ENCODE results near the gene EMC8.

EMC8 gene

DNA sequence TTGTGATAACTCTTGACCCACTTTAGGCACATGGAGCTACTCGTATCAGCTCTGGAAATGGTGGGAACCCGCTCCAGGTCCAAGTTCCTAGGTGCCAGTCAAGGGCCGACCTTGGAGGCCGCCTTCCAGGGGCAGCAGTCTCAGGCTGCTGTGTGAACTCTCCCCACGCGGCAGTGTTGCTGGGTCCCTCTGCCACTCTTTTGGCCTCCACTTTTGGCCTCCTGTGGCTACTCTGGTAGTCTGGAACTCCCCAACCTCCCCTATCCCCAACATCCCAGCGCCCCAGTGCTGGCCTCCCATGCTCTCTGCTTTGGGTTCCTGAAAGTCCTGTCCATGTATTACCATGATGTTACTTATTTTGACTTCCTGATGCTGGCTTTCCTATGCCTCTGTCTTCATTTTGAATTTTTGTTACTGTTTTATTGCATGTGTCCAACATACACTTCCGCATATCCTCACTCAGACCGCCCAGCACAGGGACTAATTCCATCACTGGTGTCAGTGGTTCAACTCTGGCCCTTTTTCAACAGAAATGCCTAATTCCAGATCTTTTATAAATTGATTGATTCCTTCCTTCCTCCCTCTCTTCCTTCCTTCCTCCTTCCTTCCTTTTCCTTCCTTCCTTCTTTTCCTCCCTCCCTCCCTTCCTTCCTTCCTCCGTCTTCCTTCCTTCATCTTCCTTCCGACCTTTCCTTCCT lies 44.3 kb upstream of the EMC8 start:
- no peak overlapping the region for H3K4me3 ChIP-seq (ENCODE audit: low read length)
- H2AFZ ChIP-seq (ENCODE audit: low read depth, low read length), result no peak overlapping the region
- H3K79me2 ChIP-seq (ENCODE audit: low read length), result no peaks in the 10 kb centered on the region
- H3K36me3 ChIP-seq (replicated peaks; ENCODE audit: low read depth, low read length), result no peaks in the 10 kb centered on the region
- H3K9ac ChIP-seq (ENCODE audit: low read length), result no peak overlapping the region
- H3K27ac ChIP-seq (ENCODE audit: low read length), result no peak overlapping the region
- peaks cover 7% of the 10 kb centered on the region for H3K27me3 ChIP-seq (ENCODE audit: low read depth, low read length)
- H3K9me3 ChIP-seq (ENCODE audit: insufficient read depth, low read length), result no peaks in the 10 kb centered on the region
- no peaks in the 10 kb centered on the region for H4K20me1 ChIP-seq (ENCODE audit: insufficient read depth, low read length)
- H3K4me2 ChIP-seq (ENCODE audit: low read length), result no peak overlapping the region
- H3K4me1 ChIP-seq (ENCODE audit: low read length), result no peaks in the 10 kb centered on the region
- TF ChIP-seq EZH2phosphoT487 (IDR thresholded peaks at IDR 0.05; ENCODE audit: low read depth), result no peak
- TF ChIP-seq, protein P1, sequence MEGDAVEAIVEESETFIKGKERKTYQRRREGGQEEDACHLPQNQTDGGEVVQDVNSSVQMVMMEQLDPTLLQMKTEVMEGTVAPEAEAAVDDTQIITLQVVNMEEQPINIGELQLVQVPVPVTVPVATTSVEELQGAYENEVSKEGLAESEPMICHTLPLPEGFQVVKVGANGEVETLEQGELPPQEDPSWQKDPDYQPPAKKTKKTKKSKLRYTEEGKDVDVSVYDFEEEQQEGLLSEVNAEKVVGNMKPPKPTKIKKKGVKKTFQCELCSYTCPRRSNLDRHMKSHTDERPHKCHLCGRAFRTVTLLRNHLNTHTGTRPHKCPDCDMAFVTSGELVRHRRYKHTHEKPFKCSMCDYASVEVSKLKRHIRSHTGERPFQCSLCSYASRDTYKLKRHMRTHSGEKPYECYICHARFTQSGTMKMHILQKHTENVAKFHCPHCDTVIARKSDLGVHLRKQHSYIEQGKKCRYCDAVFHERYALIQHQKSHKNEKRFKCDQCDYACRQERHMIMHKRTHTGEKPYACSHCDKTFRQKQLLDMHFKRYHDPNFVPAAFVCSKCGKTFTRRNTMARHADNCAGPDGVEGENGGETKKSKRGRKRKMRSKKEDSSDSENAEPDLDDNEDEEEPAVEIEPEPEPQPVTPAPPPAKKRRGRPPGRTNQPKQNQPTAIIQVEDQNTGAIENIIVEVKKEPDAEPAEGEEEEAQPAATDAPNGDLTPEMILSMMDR (IDR thresholded peaks at IDR 0.05; ENCODE audit: low read depth, low read length), result no peak

DNA sequence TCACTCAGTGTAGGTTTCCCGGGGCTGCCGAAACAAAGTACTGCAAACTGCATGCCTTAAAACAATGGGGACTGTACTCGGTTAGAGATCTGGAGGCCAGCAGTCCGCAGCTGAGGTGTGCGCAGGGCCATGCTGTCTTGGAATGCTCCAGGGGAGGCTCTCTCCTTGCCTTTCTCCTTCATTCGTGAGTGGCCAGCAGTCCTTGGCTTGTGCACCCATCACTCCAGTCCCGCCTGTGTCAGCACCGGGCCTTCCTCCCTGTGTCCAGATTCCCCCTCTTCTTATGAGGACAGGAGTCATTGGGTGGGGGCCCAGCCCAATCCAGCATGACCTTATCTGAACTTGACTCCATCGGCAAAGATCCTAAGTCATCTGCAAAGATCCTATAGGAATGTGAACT lies 43.5 kb upstream of the EMC8 start:
- H4K20me1 ChIP-seq (ENCODE audit: insufficient read depth, low read length), result no peaks in the 10 kb centered on the region
- no peak overlapping the region for H3K9ac ChIP-seq (ENCODE audit: low read length)
- no peak overlapping the region for H3K27ac ChIP-seq (ENCODE audit: low read length)
- H3K79me2 ChIP-seq (ENCODE audit: low read length), result no peaks in the 10 kb centered on the region
- peaks cover 13% of the 10 kb centered on the region for H3K27me3 ChIP-seq (ENCODE audit: low read depth, low read length)
- H3K4me2 ChIP-seq (ENCODE audit: low read length), result no peak overlapping the region
- no peaks in the 10 kb centered on the region for H3K9me3 ChIP-seq (ENCODE audit: insufficient read depth, low read length)
- no peak for TF ChIP-seq EZH2phosphoT487 (IDR thresholded peaks at IDR 0.05; ENCODE audit: low read depth)
- TF ChIP-seq, protein P1 (IDR thresholded peaks at IDR 0.05; ENCODE audit: low read depth, low read length), result no peak
- no peaks in the 10 kb centered on the region for H3K4me1 ChIP-seq (ENCODE audit: low read length)
- H2AFZ ChIP-seq (ENCODE audit: low read depth, low read length), result no peak overlapping the region
- H3K36me3 ChIP-seq (replicated peaks; ENCODE audit: low read depth, low read length), result no peaks in the 10 kb centered on the region
- H3K4me3 ChIP-seq (ENCODE audit: low read length), result no peak overlapping the region

DNA sequence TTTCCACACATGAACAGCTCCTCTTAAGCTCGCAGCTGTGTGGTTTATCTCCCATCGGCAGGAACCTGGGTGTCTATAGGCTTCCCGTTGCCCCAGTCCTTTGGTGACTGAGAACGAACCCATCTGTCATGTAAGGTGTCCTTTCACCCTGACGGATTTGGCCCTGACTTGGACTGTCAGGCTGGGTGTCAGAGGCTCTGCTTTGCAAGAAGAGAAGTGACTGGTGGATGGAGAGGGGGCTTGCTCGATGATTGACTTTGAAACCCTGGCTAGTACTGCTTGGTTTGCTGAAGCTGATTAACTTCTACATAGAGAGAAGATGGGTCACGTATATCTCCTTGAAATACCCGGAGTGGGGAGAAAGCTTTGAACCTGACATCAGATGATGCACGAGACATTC lies 43.1 kb upstream of the EMC8 start:
- Histone ChIP-seq H3K4me1 (ENCODE audit: low read length) (no peaks in the 10 kb centered on the region), H2AFZ (ENCODE audit: low read depth, low read length) (no peak overlapping the region), H3K79me2 (ENCODE audit: low read length) (no peaks in the 10 kb centered on the region), H3K9me3 (ENCODE audit: insufficient read depth, low read length) (no peaks in the 10 kb centered on the region), H3K27me3 (ENCODE audit: low read depth, low read length) (peaks cover 17% of the 10 kb centered on the region), H3K4me3 (ENCODE audit: low read length) (no peak overlapping the region), H3K9ac (ENCODE audit: low read length) (no peak overlapping the region), H3K27ac (ENCODE audit: low read length) (no peak overlapping the region), H3K36me3 (replicated peaks; ENCODE audit: low read depth, low read length) (no peaks in the 10 kb centered on the region), H3K4me2 (ENCODE audit: low read length) (no peak overlapping the region), H4K20me1 (ENCODE audit: insufficient read depth, low read length) (no peaks in the 10 kb centered on the region)
- no peak for TF ChIP-seq EZH2phosphoT487 (IDR thresholded peaks at IDR 0.05; ENCODE audit: low read depth)
- TF ChIP-seq, protein P1 (IDR thresholded peaks at IDR 0.05; ENCODE audit: low read depth, low read length), result no peak

DNA sequence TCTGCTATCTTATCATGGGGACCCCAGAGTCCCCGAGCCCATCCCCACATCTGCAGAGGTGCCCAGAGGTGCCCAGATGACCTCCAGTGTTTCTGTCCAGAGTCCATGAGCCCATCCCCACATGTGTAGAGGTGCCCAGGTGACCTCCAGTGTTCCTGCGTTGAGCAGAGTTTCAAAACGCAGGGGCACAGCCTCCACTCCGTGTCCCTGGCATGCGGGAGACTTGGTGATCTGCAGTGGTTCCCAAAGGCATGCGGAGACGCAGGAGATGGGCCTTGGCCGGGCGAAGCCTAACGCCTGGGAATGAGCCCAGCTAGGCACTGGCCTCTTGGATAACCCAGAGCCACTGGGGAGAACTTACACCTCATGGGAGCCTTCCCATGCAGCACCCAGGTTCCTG lies 41.5 kb upstream of the EMC8 start:
- TF ChIP-seq EZH2phosphoT487 (IDR thresholded peaks at IDR 0.05; ENCODE audit: low read depth), result no peak
- TF ChIP-seq, protein P1 (IDR thresholded peaks at IDR 0.05; ENCODE audit: low read depth, low read length), result no peak
- H3K79me2 ChIP-seq (ENCODE audit: low read length), result no peaks in the 10 kb centered on the region
- no peak overlapping the region for H3K4me3 ChIP-seq (ENCODE audit: low read length)
- H3K9ac ChIP-seq (ENCODE audit: low read length), result no peak overlapping the region
- no peak overlapping the region for H3K27ac ChIP-seq (ENCODE audit: low read length)
- H3K4me1 ChIP-seq (ENCODE audit: low read length), result no peaks in the 10 kb centered on the region
- H3K36me3 ChIP-seq (replicated peaks; ENCODE audit: low read depth, low read length), result no peaks in the 10 kb centered on the region
- peaks cover 33% of the 10 kb centered on the region for H3K27me3 ChIP-seq (ENCODE audit: low read depth, low read length)
- no peaks in the 10 kb centered on the region for H4K20me1 ChIP-seq (ENCODE audit: insufficient read depth, low read length)
- no peaks in the 10 kb centered on the region for H3K9me3 ChIP-seq (ENCODE audit: insufficient read depth, low read length)
- no peak overlapping the region for H2AFZ ChIP-seq (ENCODE audit: low read depth, low read length)
- H3K4me2 ChIP-seq (ENCODE audit: low read length), result no peak overlapping the region

All from OCI-LY3 (cell line).